Measurements from ENCODE around the gene CD79B.
"Not testable (repeated sequence)": the region's sequence is repeated elsewhere in the genome, so short reads cannot be mapped to it uniquely, and the experiment has no call there.

DNA sequence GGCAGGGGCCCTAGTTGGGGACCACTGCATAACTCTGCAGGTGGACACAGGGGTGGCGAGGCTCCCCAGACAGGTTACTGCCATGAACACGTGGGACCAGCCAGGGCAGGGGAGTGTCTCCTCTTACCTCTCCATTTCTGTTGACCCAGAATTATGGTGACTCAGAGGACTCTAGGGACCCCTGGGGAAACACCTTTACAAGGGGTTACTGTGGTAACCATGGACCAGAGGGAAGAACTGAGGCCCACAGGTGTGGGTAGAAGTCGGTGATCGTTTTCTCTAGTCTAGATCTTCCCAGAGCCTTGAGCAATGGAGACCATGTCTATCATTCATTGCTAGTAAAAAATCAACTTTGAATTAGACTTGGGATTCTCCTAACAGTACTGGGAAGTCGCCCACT, 11.4 kb downstream of the CD79B start:
- not testable (repeated sequence) for TF ChIP-seq CTCF, EZH2, EZH2phosphoT487 (IDR thresholded peaks at IDR 0.05)

All from neural progenitor cell (in vitro differentiated cells).